ENCODE data around the gene CENPA.
"Not testable (repeated sequence)": the region's sequence is repeated elsewhere in the genome, so short reads cannot be mapped to it uniquely, and the experiment has no call there.

The CENPA gene

GRCh38 chr2:26785431-26786206 lies at the start of gene CENPA:
TSS of gene CENPA (plus strand) at chr2:26786056. CDS start at chr2:26786197, 141 bp downstream.
- DNase-seq (ENCODE audit: low spot score), result peak; percentile 98

DNA sequence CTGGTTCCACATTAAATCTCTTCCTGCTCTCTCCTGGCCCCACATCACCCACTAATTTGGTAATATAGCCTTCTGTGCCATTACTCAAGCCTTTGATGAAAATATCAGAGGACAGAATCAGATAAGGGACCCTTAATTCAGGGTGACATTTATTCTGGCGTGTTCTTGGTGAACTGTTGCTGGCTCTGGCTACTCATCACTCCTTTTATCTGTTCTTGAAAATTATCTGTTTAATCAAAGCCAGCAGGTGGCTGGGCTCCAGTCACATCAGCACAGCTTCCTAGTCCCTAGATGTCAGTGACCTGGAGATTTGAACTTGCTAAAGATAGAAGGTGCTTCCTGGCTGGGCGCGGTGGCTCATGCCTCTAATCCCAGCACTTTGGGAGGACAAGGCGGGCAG lies 48.6 kb upstream of the CENPA start:
- DNase-seq (ENCODE audit: low spot score), result no peak

- no peak for DNase-seq (ENCODE audit: low spot score)
Observed at GRCh38 chr2:26738481-26738880, 47.4 kb upstream of the CENPA start.

GRCh38 chr2:26739514-26739913 lies 46.3 kb upstream of the CENPA start:
- DNase-seq (ENCODE audit: low spot score), result no peak

- no peak for DNase-seq (ENCODE audit: low spot score)
Observed at GRCh38 chr2:26740346-26740745, 45.5 kb upstream of the CENPA start.

- no peak for DNase-seq (ENCODE audit: low spot score)
Observed at GRCh38 chr2:26740890-26741302, 45.0 kb upstream of the CENPA start.

DNA sequence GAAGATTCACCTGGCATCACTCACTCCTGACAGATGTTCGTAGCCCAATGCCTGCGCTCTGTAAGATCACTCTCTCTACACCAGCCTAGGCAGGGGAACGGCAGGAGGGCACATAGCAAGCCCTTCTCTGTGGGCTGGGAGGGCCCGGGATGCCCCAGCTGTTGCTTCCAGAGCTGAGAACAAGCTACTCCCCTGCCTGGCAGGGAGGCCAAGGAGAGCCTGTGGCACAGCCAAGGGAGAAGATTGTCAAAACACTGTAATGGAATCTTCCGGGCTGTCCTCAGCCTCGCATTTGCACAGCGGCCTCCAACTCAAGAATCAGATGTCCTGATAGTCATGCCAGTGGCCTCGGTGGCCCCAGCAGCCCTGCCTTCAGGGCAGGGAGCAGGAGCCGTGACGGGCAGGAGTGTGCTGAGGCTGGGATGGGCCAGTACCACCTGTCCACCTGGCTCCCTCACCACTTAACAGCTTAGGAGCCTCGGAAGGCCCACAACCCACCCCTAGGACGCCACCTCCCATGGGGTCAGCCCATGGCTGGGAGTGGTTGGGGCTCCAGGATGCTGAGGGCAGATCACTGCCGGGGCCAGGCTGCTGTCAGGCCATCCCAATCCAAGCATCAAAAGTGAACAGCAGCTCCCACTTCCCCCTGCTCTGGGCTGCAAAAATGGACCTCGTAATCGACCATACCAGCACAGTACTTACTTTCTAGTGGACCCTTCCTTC lies 43.6 kb upstream of the CENPA start:
- DNase-seq (ENCODE audit: low spot score), result no peak

- no peak for DNase-seq (ENCODE audit: low spot score)
Observed at GRCh38 chr2:26743852-26744251, 42.0 kb upstream of the CENPA start.

- DNase-seq (ENCODE audit: low spot score), result no peak
Observed at GRCh38 chr2:26744953-26745352, 40.9 kb upstream of the CENPA start.

GRCh38 chr2:26745609-26746327 lies 40.1 kb upstream of the CENPA start:
- DNase-seq (ENCODE audit: low spot score), result peak; percentile 64

GRCh38 chr2:26746934-26747333 lies 38.9 kb upstream of the CENPA start:
- no peak for DNase-seq (ENCODE audit: low spot score)

- not testable (repeated sequence) for DNase-seq (ENCODE audit: low spot score)
Observed at GRCh38 chr2:26749787-26750420, 36.0 kb upstream of the CENPA start.

DNA sequence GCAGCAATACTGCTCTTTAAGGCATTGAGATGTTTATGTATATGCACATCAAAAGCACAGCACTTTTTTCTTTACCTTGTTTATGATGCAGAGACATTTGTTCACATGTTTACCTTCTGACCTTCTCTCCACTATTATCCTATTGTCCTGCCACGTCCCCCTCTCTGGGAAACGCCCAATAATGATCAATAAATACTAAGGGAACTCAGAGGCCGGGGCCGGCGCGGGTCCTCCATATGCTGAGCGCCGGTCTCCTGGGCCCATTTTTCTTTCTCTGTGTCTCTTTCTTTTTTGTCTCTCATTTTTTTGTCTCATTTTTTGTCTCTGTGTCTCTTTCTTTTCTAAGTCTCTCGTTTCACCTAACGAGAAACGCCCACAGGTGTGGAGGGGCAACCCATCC lies 35.4 kb upstream of the CENPA start:
- not testable (repeated sequence) for DNase-seq (ENCODE audit: low spot score)

GRCh38 chr2:26752656-26753055 lies 33.2 kb upstream of the CENPA start:
- DNase-seq (ENCODE audit: low spot score), result no peak

GRCh38 chr2:26754539-26754938 lies 31.3 kb upstream of the CENPA start:
- no peak for DNase-seq (ENCODE audit: low spot score)

GRCh38 chr2:26754972-26755670 lies 30.7 kb upstream of the CENPA start:
- DNase-seq (ENCODE audit: low spot score), result no peak

- DNase-seq (ENCODE audit: low spot score), result no peak
Observed at GRCh38 chr2:26756337-26756736, 29.5 kb upstream of the CENPA start.

DNA sequence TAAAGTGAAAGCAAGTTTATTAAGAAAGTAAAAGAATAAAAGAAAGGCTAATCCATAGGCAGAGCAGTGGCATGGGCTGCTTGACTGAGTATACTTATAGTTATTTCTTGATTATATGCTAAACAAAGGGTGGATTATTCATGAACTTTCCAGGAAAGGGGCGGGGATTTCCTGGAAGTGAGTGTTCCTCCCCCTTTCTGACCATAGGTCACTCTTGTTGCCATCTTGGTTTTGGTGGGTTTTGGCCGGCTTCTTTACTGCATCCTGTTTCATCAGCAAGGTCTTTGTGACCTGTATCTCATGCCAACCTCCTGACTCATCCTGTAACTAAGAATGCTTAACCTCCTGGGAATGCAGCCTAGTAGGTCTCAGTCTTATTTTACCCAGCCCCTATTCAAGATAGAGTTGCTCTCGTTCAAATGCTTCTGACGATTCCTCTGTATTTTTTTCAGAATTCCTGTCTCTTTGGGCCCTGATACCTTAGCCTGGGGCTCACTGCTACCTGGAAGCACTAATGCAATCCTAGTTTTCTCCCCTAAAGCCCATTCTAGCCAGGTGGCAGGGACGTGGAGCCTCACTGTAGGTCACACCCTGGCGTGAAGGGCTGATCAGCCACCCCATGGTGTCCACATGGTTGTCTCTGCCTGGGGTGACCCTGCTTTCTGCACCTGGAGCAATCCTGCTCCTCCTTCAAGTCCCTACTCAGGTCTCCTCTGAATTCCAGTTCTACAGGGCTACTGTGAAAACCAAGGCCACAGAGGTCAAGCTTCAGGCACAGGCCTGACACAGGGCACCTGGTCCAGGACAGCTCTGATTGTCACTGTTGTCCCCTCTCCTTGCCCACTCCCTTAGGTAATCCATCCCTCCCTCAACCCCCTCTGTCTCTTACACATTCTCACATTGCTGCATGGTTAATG lies 27.7 kb upstream of the CENPA start:
- DNase-seq (ENCODE audit: low spot score), result no peak

GRCh38 chr2:26758790-26759321 lies 27.0 kb upstream of the CENPA start:
- DNase-seq (ENCODE audit: low spot score), result no peak

DNA sequence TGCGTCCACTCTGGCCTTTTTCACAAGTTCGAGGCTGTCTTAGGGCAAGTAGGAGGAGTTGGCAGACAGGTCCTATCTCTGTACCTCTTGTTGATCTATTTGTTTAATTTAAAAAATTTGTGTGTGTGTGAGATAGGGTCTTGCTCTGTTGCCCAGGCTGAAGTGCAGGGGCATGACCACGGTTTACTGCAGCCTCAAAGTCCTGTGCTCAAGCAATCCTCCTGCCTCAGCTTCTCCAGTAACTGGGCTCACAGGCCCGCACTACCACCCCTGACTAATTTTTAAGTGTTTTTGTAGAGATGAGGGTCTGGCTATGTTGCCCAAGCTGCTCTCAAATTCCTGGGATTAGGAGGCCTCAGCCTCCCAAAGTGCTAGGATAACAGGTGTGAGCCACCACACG lies 26.0 kb upstream of the CENPA start:
- no peak for DNase-seq (ENCODE audit: low spot score)
